HG03097 (cell line): ENCODE measurements around the gene HLF.
A peak's percentile ranks its signal among the peaks of the same experiment; 100 is the strongest.

Source experiments
- ATAC-seq: cut with Tn5 transposase; IDR thresholded peaks from one replicate; pipeline ENCODE4 v1.9.1; 2021; ENCODE audit not compliant: unreplicated experiment, low FRiP score

The HLF gene

DNA sequence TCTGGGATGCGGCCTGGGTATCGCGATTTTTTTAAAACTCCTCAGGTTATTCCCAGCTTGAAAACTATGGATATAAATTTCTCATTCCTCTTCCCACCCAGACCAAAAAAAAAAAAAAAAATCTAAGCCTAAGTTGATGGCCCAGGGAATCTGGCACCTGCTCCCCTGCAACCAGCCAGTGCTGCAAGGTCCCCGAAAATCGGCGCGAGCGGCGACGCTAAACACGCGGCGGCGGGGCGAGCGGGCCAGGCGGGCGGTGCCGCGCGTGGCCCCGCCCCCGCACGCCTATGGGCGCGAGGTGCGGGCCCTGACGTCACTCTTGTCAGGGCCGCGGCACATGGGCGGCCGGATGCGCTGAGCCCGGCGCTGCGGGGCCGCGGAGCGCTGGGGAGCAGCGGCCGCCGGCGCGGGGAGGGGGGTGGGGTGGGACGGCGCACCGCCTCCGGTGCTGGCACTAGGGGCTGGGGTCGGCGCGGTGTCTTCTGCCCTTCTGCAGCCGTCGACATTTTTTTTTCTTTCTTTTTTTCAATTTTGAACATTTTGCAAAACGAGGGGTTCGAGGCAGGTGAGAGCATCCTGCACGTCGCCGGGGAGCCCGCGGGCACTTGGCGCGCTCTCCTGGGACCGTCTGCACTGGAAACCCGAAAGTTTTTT is at the start of gene HLF:
Gene HLF (plus strand): TSS at position 316 of the 654 bp plus-strand sequence. CDS start 525 bp downstream, outside the sequence.
- peak; percentile 94 for ATAC-seq

DNA sequence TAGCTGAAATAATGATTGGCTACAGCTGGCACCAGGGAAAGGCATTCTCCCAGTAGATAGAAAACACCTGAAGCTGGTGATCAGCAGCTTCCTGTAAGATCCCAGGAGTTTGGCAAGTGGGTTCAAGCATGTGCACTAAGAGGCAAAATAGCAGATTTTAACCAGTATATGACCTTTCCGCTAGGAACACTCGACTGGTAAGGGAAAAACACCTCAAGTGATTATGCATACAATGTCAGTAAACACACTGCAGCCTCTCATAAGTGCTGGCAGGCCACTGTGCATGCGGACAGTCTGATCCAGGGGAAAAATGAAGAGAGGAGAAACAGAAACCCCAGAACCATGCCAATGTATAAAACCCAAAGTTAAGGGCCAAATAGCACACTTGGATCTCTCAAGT is 49.0 kb upstream of the HLF start:
- ATAC-seq, result no peak

- ATAC-seq, result no peak
Observed at GRCh38 chr17:55216888-55217287, 47.9 kb upstream of the HLF start.

DNA sequence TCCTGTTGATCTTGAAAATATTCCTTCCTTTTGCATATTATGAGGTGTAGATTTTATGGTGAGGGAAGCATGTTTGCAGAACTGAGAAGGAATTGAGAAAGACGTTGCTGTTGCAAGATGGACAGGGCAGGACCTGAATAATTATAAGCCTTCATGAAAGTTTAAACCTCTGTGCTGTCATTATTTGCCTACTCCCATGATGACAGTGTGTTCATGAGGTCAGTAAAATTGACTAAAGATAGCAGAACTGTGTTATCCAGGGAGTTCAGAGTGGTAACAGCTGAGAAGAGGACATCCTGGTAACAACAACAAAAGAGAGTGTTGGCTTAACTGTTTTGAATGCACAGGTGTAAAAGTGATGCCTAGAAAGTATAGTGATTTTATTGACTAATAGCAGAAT is 45.3 kb upstream of the HLF start:
- no peak for ATAC-seq

DNA sequence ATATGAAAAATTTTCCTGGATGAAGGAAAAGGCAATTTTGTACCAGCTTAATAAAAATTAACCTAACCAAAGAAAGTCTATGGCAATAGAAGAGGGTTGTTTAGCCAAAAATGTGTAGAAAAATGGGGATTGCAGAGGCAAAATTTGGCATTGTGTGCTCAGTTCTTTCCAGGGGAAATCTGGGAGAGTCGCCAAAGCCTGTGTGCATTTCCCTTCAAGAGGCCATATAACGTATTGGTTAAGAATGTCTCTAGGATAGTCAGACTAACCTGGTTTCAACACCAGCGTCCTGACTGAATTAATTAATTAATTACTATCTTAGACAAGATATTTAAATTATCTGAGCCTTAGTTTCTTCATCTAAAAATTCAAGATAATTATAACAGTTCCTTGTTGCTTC is 44.8 kb upstream of the HLF start:
- ATAC-seq, result no peak

DNA sequence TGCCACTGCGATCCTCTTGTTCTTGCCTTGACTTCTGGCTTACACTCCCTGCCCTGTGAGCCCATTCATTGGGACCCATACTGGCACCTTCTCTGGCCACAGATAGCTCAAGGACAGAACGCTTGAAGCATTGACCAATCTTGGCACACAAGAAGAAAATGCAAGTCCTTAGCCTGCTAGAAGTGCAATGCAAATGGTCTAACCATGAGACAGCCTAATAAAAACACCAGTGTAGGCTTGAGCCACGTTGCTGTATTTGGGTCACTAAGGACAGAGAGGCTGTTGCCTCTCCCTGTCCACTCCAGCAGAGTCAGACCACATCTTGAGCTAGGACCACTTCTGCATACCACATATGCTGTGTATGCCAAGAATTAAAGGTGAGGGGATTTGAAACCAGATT is 41.2 kb upstream of the HLF start:
- no peak for ATAC-seq

GRCh38 chr17:55224746-55225145 is 40.0 kb upstream of the HLF start:
- ATAC-seq, result no peak

DNA sequence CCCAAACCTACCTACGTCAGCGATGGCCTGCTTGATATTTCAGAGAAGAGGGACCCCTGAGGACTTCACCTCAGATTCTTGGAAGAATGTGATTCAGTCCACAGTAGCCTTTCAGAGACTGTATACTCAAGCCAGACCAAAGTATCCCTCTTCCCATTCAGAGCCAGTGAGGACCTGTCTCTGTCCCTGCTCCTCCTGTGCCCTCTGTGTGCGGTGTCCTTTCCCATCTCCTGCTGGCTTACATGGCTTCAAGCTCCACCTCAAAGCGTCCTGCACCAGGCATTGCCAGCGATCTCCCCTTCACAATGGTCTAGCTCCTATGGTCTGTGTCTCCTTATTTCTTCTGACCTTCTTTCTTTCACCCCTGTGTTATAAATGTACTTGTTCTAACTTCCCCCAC is 39.5 kb upstream of the HLF start:
- ATAC-seq, result no peak

GRCh38 chr17:55228683-55229192 is 36.0 kb upstream of the HLF start:
- ATAC-seq, result no peak

GRCh38 chr17:55229276-55229675 is 35.5 kb upstream of the HLF start:
- no peak for ATAC-seq

DNA sequence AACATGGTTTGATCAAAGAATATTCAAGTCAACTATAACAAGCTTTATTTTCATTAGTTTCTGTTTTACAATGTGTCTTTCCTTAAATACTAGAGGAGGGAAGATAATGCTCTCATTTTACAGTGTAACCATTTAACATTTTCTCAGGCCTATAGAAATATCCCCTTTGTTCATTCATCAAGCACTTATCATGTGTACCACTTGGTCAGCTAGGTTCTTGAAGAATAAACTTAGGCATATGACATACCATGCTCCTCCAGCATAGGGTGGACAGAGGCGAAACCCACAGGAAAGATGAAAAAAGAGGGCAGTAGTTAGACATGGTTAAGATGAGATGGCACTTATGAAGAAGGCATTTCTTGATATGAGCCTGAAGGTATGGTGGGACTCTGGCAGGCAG is 34.0 kb upstream of the HLF start:
- ATAC-seq, result no peak

GRCh38 chr17:55233840-55234239 is 30.9 kb upstream of the HLF start:
- no peak for ATAC-seq

- no peak for ATAC-seq
Observed at GRCh38 chr17:55236316-55236715, 28.4 kb upstream of the HLF start.

DNA sequence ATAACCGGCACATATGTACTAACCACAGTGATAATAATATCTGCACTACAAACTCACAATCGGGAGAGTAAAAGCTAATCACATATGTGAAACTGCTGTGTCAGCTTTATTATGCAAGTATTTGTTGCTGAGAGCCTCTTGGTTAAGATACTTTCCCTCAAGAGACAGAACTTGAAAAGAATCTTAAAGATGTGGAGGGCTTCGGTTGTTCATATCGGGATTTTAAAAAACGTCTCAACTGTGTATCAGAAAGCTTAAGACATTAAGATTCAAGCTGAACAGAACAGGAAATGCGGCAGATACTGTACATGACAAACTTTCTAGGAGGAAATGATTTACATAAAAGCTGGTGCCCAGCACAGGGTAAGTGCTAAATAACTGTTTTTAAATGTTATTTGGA is 27.5 kb upstream of the HLF start:
- ATAC-seq, result no peak

DNA sequence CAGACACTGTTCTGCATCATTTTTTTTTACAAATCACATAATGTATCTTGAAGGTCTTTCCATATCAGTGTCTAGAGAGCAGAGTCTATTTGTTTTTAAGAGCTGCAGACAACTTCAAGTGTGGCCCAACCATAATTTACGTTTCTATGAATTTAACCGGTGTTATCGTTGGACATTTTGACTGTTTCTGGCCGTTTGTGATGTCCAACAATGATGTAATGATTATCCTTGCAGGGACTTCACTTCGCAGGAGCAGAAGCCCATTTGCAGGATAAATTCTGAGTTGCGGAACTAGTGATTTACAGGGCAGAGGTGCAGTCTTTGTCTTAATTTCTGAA is 26.9 kb upstream of the HLF start:
- ATAC-seq, result no peak

GRCh38 chr17:55238179-55238930 is 26.4 kb upstream of the HLF start:
- peak; percentile 93 for ATAC-seq

DNA sequence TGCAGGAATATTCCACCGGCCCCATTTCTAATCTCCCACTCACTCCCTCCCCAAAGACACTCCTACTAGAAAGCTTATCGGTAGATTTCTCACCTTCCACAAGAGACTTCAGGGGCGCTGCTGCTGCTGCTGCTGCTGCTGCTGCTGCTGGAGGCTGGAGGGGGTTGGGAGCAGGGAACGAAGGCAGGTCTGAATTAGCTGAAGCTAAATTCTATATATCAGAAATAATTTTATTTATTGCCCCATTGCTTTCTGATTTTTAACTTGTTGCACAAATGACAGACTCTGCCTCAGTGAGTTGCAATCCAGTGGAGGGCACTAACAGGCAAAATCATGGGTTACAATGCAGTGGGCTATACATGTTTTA is 25.8 kb upstream of the HLF start:
- no peak for ATAC-seq

GRCh38 chr17:55241097-55241496 is 23.7 kb upstream of the HLF start:
- no peak for ATAC-seq

- no peak for ATAC-seq
Observed at GRCh38 chr17:55242476-55242875, 22.3 kb upstream of the HLF start.

DNA sequence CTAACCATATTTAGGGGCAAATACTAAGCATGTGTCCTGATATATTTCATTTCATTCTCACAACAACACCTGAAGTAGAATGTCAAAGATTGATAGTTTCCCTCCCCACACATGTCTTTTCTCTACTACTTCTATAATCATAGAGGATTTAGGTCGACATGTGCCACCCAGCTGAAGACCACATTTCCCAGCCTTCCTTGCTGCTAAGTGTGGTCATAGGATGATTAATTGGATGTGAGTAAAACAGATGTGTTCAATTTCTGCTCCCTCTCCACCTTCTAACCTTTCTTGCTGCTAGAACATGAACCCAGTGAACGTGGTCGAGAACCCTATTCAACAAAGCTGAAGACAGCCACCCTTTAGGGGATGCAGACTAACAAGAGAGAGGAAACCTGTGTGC is 18.8 kb upstream of the HLF start:
- no peak for ATAC-seq

GRCh38 chr17:55246583-55246982 is 18.2 kb upstream of the HLF start:
- ATAC-seq, result no peak

GRCh38 chr17:55248077-55248476 is 16.7 kb upstream of the HLF start:
- no peak for ATAC-seq
